ENCODE data around the gene OOSP3.
"Not testable (repeated sequence)": the region's sequence is repeated elsewhere in the genome, so short reads cannot be mapped to it uniquely, and the experiment has no call there.

OOSP3 gene

GRCh38 chr11:59878575-59878974 lies at the start of gene OOSP3:
Gene OOSP3, plus strand, starts transcription at chr11:59878782. Its CDS starts 27 bp downstream, at chr11:59878809.
- no peak for DNase-seq (ENCODE audit: low read depth in 2 of 2)

DNA sequence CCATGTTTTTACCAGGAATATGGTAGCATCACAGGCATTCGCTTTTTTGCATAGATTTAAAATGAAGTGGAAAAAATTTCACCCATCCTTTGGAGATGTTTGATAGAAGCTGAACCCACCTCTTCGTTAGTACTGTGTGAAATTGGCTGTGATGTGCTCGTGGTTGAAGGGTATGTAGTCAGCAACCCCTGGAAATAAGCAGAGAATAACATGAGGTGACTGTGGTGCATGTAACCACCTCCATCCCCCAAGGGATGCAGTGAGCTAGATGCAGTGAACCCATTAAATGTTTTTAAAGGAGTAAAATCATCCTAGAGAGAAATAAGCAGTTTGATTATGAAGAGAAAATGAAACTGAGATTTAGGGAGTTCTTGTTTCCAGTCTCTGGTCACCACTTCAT lies 49.2 kb upstream of the OOSP3 start:
- DNase-seq (ENCODE audit: low read depth in 2 of 2), result no peak

DNA sequence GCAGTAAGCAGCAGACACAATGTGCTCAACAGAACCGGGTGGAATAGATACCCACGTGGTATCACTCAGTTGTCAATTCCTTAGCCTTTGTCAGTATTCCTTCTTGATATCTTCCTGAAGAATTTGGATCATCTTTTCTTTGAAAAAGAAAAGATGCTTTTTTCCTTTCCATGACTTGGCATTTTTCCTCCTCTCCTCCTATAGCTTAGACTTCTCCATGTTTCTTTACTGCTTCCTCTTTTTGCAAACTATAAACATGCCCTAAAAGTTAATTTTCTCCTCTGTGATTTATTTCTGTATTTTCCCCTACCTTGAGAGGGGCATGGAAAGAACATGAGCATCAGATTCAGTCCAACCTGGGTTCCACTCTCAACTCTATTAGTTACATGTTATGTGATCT lies 45.0 kb upstream of the OOSP3 start:
- no peak for DNase-seq (ENCODE audit: low read depth in 2 of 2)

DNA sequence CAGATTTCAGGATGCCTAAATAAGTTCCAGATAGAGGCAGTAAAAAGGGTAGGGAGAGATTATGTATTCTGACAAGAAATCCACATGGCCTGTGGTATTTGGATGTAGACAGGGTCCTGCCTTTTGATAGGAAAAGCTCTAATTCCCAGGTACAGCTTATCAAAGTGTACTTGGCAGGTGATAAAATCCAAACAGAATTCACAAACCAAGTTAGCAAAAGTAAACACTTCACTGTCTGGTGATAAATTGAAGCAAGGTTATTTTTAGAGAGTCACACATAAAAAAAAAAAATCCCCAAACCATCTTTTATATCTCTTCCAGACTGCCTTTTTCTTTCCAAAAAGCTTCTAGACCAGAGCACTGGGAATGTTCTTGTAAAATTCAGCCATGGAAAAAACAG lies 39.0 kb upstream of the OOSP3 start:
- no peak for DNase-seq (ENCODE audit: low read depth in 2 of 2)

DNA sequence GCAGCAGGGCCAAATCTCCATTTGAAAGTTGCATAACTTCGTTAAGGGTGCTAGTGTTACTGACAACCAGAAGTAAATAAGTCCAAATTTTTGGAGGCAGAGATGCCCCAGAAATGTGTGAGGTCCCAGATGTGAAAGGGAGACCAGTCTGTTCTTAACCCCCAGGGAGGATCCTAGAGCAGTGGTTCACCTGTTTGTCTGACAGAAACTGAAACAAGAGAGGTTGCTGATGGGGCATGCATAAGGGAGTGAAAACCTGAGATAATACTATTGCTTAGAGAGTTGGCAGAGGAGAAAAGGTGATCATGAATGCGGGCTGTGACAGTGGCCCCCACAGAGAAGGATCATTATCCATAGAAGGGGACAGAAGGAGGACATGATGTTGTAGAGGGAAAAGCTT lies 37.1 kb upstream of the OOSP3 start:
- no peak for DNase-seq (ENCODE audit: low read depth in 2 of 2)

GRCh38 chr11:59842316-59842715 lies 36.3 kb upstream of the OOSP3 start:
- DNase-seq (ENCODE audit: low read depth in 2 of 2), result no peak

DNA sequence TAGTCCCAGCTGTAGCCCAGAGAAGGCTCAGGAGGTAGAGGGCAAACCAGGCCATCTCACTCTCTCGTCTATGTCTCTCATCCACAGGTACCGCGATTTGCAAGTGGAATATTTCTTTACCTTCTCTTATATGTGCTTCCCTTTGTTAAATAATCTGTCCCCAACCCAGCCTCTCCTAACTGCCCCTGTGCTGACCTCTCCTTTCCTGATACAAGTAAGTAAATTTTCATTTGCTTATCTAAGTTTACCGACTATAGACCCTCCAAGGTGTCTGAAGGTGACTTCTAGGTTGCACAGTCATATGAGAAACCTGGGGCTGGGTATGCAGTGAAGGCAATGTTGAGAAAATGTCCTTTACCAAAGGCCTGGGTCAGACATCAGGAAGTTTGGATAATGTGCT lies 33.2 kb upstream of the OOSP3 start, which contains the start of gene CBLIF:
Gene CBLIF (minus strand): TSS at position 101 of the 400 bp plus-strand sequence. CDS start 46 bp downstream, at position 55.
- DNase-seq (ENCODE audit: low read depth in 2 of 2), result no peak

GRCh38 chr11:59846556-59846955 lies 32.0 kb upstream of the OOSP3 start:
- DNase-seq (ENCODE audit: low read depth in 2 of 2), result no peak

- no peak for DNase-seq (ENCODE audit: low read depth in 2 of 2)
Measured at GRCh38 chr11:59847626-59848025, 31.0 kb upstream of the OOSP3 start.

GRCh38 chr11:59848439-59848838 lies 30.1 kb upstream of the OOSP3 start:
- not testable (repeated sequence) for DNase-seq (ENCODE audit: low read depth in 2 of 2)

DNA sequence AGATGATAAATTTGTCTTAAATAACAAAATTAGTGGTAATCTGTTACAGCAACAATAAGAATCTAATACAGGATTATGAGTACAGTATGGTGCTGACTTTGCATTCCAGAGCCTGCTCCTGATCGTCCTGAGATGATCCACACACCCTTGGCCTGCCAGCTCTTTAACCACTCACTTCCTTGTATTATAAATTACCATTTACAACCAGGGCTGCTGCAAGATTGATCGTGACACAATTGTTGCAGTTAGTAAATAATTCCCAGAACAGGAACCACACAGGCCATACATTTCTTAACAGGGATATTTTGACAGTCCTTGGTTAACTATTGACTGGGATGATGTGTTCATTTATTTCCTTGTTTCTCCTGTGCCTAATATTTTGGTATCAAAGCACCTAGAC lies 29.5 kb upstream of the OOSP3 start:
- no peak for DNase-seq (ENCODE audit: low read depth in 2 of 2)

DNA sequence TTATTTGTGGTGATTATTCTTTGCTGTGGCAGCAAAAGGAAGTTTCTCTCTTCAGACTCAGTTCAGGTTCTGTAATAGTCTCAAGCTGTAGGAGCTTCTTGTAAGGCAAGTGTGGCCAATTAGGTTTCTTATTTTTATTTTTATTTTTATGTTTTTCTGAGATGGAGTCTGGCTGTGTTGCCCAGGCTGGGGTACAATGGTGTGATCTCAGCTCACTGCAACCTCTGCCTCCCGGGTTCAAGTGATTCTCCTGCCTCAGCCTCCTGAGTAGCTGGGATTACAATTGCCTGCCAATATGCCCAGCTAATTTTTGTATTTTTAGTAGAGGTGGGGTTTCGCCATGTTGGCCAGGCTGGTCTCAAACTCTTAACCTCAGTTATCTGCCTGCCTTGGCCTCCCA lies 29.0 kb upstream of the OOSP3 start:
- DNase-seq (ENCODE audit: low read depth in 2 of 2), result not testable (repeated sequence)

DNA sequence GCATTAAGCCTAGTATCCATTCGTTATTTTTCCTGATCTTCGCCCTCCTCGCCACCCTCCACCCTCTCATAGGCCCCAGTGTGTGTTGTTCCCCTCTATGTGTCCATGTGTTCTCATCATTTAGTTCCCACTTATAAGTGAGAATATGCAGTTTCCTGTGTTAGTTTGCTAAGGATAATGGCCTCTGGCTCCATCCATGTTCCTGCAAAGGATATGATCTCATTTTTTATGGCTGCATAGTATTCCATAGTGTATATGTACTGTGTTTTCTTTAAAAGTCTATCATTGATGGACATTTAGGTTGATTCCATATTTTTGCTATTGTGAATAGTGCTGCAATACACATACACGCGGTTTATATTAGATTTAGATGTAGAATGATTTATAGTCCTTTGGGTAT lies 27.2 kb upstream of the OOSP3 start:
- not testable (repeated sequence) for DNase-seq (ENCODE audit: low read depth in 2 of 2)

GRCh38 chr11:59854871-59855270 lies 23.7 kb upstream of the OOSP3 start:
- no peak for DNase-seq (ENCODE audit: low read depth in 2 of 2)

DNA sequence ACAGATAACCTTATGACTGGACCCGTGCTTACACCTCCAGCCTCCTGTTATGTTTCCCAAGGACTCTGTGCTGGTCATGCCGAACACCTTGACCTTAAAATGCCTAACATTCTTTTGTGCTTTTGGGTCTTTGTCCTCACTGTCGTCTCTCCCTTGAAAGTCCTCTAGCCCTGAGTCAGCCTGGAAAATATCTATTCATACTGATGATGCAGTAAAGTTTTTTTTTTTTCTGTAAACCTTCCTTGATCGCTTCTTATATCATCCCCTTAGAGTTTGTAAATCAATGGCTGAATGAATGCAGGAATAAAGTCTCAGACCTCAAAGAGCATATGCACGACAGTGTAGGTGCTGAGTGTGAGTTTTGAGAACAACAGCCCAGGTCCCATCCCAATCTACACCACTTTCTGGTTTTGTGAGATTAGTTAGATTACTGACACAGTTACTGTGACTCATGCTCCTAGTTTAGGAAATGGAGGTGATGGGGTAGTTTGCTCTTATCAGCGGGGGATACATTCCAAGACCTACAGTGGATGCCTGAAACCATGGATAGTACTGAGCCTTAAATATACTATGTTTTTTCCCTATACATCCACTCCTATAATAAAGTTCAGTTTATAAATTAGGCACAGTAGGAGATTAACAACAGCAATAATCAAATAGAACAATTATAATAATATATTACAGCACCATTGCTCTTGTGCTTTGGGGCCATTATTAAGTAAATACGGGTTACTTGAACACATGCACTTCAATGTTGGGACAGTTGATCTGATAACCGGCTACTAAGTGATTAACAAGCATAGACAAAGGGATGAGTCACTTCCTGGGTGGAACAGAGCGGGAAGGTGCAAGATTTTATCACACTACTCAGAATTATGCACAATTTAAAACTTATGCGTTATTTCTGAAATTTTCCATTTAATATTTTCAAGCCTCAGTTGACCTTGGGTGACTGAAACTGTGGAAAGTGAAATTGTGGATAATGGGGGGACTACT lies 20.8 kb upstream of the OOSP3 start:
- no peak for DNase-seq (ENCODE audit: low read depth in 2 of 2)

DNA sequence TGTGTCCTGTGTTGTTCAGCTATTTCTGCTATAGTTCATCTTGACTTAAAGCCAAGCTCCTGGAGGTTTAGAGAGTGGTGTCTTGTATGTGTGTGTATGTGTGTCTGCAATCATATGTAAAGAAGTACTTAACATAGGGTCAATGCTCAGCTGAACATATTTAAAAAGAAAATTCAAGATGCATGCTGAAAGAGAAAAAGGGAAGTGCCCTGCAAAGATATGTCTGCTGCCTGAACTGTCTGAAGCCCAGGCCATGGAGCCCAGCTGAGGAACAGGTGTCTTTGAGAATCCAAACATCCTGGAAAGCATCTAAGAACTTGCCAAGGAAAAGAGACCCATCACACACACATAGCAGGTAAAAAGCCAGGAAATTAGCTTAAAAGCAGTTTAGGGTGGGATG lies 18.9 kb upstream of the OOSP3 start:
- DNase-seq (ENCODE audit: low read depth in 2 of 2), result no peak

DNA sequence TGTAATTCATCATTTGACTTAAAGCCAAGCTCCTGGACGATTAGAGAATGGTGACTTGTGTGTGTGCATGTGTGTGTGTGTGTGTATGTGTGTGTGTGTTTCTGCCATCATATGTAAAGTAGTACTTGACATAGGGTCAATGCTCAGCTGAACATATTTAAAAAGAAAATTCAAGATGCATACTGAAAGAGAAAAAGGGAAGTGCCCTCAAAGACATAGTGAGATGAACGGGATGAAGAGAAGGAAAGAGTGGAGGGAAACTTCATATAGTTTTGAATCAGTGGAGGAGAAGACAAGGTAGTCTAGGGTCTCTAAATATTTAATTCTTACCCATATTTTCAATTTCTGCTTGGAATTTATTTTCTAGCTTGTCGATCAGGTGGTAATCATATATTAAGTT lies 16.3 kb upstream of the OOSP3 start:
- no peak for DNase-seq (ENCODE audit: low read depth in 2 of 2)

- DNase-seq (ENCODE audit: low read depth in 2 of 2), result no peak
Measured at GRCh38 chr11:59865031-59865430, 13.6 kb upstream of the OOSP3 start.

DNA sequence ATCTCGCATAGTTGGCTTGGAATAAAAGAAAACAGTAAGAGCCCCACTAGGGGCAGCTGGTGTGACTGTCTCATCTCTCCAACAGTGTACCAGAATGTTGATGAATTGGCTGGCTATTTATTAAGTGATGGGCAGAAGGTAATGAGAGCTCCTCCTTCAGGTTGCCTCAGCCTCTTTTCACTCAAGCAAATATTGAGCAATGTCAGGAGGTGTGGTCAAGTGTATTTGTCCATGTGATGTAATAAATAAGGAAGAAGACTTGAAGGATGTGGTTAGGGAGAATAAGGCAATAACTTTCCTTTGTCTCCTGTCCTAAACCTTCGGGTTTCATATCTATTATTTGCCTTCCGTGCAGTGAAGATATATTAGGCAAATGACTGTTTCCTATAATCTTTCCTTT lies 12.2 kb upstream of the OOSP3 start, which contains the start of gene TCN1:
Gene TCN1 (minus strand): TSS at position 91 of the 400 bp plus-strand sequence. CDS start 17 bp downstream, at position 74.
- no peak for DNase-seq (ENCODE audit: low read depth in 2 of 2)

- no peak for DNase-seq (ENCODE audit: low read depth in 2 of 2)
Measured at GRCh38 chr11:59866836-59867235, 11.7 kb upstream of the OOSP3 start.

GRCh38 chr11:59867946-59868345 lies 10.6 kb upstream of the OOSP3 start:
- no peak for DNase-seq (ENCODE audit: low read depth in 2 of 2)

- DNase-seq (ENCODE audit: low read depth in 2 of 2), result no peak
Measured at GRCh38 chr11:59872076-59872475, 6.5 kb upstream of the OOSP3 start.

DNA sequence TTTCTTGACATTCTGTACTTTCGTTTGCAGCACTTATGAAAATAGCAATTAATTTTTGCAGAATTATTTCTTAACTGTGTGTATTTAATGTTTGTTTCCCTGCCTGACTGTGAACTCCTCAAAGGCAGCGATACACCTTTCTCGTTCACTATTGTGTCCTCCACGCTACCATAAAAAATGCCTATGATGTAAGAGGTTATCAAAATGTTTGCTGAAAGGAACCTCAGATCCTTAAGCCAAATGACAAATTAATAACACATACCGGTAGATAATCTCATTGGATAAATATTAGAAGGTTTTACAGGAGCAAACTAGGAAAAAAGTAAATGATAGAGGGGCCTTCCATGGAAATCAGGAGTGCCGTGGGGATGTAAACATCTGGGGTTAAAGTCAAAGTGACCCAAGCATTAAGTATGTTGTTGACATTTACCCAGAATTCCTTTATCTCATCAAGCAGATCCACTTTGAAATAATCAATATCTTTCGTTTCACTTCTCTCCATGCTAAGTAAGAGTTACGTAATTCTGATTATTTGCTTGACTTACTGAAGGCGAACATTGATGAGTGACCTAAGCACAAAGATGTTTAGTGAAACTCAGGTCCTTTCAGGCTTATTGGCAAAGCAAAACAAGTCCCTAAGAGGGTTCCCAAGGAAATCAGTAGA lies 2.6 kb upstream of the OOSP3 start:
- DNase-seq (ENCODE audit: low read depth in 2 of 2), result no peak
